B cell (primary cell): Measurements from ENCODE around the gene VTI1A.

ENCODE experiments used
- CTCF ChIP-seq: fragments of 200-600 bp; IDR thresholded peaks from one replicate; pipeline ENCODE4 v1.8.0; 2022; ENCODE audit warnings: antibody characterized with exemption, mild to moderate bottlenecking
- EZH2 ChIP-seq: IDR thresholded peaks from 2 replicates; pipeline ENCODE4 v1.6.1; 2012; ENCODE audit warnings: borderline replicate concordance, low read depth, mild to moderate bottlenecking, moderate library complexity, low read length; ENCODE audit not compliant: insufficient read depth, poor library complexity, severe bottlenecking

GRCh38 chr10:112407696-112408095 lies 39.3 kb upstream of the VTI1A start:
- TF ChIP-seq CTCF (no peak), EZH2 (no peak)
